IMR-90 (cell line): Measurements from ENCODE around the gene TTC1.

Experiments
- BHLHE40 ChIP-seq: fragments of 150-350 bp; IDR thresholded peaks from 2 replicates; pipeline ENCODE4 v1.6.1; 2016; ENCODE audit warnings: mild to moderate bottlenecking, low read depth, low read length
- CTCF ChIP-seq: conservative IDR thresholded peaks from 2 replicates; pipeline ENCODE4 v1.5.1; 2012; ENCODE audit warnings: mild to moderate bottlenecking, low read depth, low read length, improper control_type of control experiment
- RAD21 ChIP-seq: IDR thresholded peaks from 2 replicates; pipeline ENCODE4 v1.6.1; 2012; ENCODE audit warnings: low read length, improper control_type of control experiment

GRCh38 chr5:160036243-160036642, 27.3 kb downstream of the TTC1 start:
- TF ChIP-seq RAD21 (no peak), CTCF (no peak), BHLHE40 (no peak)
